H1 (cell line): ENCODE data around the gene CDC42SE1. TPM values are rescaled to one million over a fixed set of nuclear protein-coding genes. Genes with fewer than 3 reads are reported as not detected.

ENCODE experiments used
- CTCF ChIA-PET: fragments of 300-600 bp; sonication (Branson Sonifier 250); formaldehyde crosslinking; loops from one replicate; lab custom pipeline; 2021; ENCODE audit not compliant: partially characterized antibody; lab: Charles Lee
- POLR2A ChIA-PET: fragments of 300-600 bp; sonication (Branson Sonifier 250); formaldehyde crosslinking; loops from one replicate; lab custom pipeline; 2021; ENCODE audit warnings: inconsistent platforms; ENCODE audit not compliant: partially characterized antibody; lab: Charles Lee
- DNase-seq, 2 experiments: peaks; one replicate each; pipeline versions ENCODE4 v3.0.0 to v3.0.0-alpha.2; 2010 to 2022; ENCODE audit warnings: low spot score in 2 of 2, low read depth in 1 of 2, mixed read lengths in 1 of 2
- FAIRE-seq: peaks from 2 replicates; lab custom pipeline; 2011; peaks lifted over from hg19 to GRCh38; lab: Jason Lieb, UNC
- H2AFZ ChIP-seq: 2 replicates; pipeline ENCODE4 v1.8.1; 2012; ENCODE audit warnings: low read length, inconsistent platforms
- H2AK5ac ChIP-seq: 2 replicates; pipeline ENCODE4 v1.6.1; 2013; ENCODE audit warnings: low read depth, low read length
- H2BK120ac ChIP-seq: replicated peaks from 2 replicates; pipeline ENCODE3; 2013; ENCODE audit warnings: low read depth, low read length, inconsistent platforms
- H2BK12ac ChIP-seq: 2 replicates; pipeline ENCODE4 v1.6.1; 2013; ENCODE audit warnings: low read depth, low read length
- H2BK15ac ChIP-seq: 2 replicates; pipeline ENCODE4 v1.6.1; 2013; ENCODE audit warnings: low read length
- H2BK20ac ChIP-seq: 2 replicates; pipeline ENCODE4 v1.6.1; 2013; ENCODE audit warnings: low read length
- H2BK5ac ChIP-seq: 2 replicates; pipeline ENCODE4 v1.6.1; 2013; ENCODE audit warnings: low read depth, low read length
- H3K14ac ChIP-seq: 2 replicates; pipeline ENCODE4 v1.6.1; 2013; ENCODE audit warnings: inconsistent platforms; ENCODE audit not compliant: insufficient read length
- H3K18ac ChIP-seq: 2 replicates; pipeline ENCODE4 v1.6.1; 2013; ENCODE audit warnings: low read length; ENCODE audit errors: extremely low read depth
- H3K23ac ChIP-seq: 2 replicates; pipeline ENCODE4 v1.6.1; 2013; ENCODE audit warnings: inconsistent platforms; ENCODE audit not compliant: insufficient read length
- H3K23me2 ChIP-seq: 2 replicates; pipeline ENCODE4 v1.6.1; 2013; ENCODE audit warnings: low read depth, low read length
- H3K27ac ChIP-seq: 2 replicates; pipeline ENCODE4 v1.6.1; 2011; ENCODE audit warnings: low read depth, low read length, inconsistent platforms
- H3K27me3 ChIP-seq, 4 experiments: replicated peaks in 1 of 4; 1 replicate in 1 of 4; 2 replicates in 3 of 4; pipeline versions ENCODE4 v1.6.1 to v1.8.1; 2011 to 2013; ENCODE audit warnings: low read length in 3 of 4, mild to moderate bottlenecking in 3 of 4, inconsistent platforms in 2 of 4, mixed read lengths in 2 of 4, moderate library complexity in 1 of 4; ENCODE audit not compliant: control insufficient read depth in 3 of 4, insufficient read depth in 3 of 4; ENCODE audit errors: extremely low read depth in 1 of 4
- H3K36me3 ChIP-seq, 4 experiments: 2 replicates each; pipeline versions ENCODE4 v1.6.1 to v1.8.1; 2011 to 2013; ENCODE audit warnings: mild to moderate bottlenecking in 4 of 4, low read length in 3 of 4, moderate library complexity in 2 of 4, control low read depth in 1 of 4, inconsistent platforms in 1 of 4; ENCODE audit not compliant: insufficient read depth in 4 of 4, control insufficient read depth in 2 of 4
- H3K4ac ChIP-seq: replicated peaks from 2 replicates; pipeline ENCODE3; 2013; ENCODE audit warnings: low read length, low read depth, mixed read lengths, inconsistent platforms; ENCODE audit not compliant: insufficient read length
- H3K4me1 ChIP-seq, 4 experiments: replicated peaks in 1 of 4; 1 replicate in 1 of 4; 2 replicates in 3 of 4; pipeline versions ENCODE4 v1.6.1 to v1.8.1; 2011 to 2013; ENCODE audit warnings: low read length in 3 of 4, inconsistent platforms in 2 of 4, mixed read lengths in 1 of 4; ENCODE audit not compliant: insufficient read depth in 4 of 4, control insufficient read depth in 3 of 4
- H3K4me2 ChIP-seq, 2 experiments: 2 replicates each; pipeline versions ENCODE4 v1.6.1 to v1.8.1; 2011 to 2013; ENCODE audit warnings: low read depth in 2 of 2, low read length in 2 of 2, control low read depth in 1 of 2, inconsistent platforms in 1 of 2, mild to moderate bottlenecking in 1 of 2; ENCODE audit not compliant: insufficient read depth in 1 of 2
- H3K4me3 ChIP-seq, 4 experiments: fragments of 200-600, 300-600 bp in 1 of 4; sonication (generic), shearing (Covaris generic), sonication (Bioruptor Twin) in 1 of 4; 2 replicates each; pipeline versions ENCODE4 v1.5.1 to v1.8.1; 2011 to 2016; ENCODE audit warnings: low read length in 4 of 4, low read depth in 3 of 4, control low read depth in 2 of 4, inconsistent platforms in 2 of 4, mild to moderate bottlenecking in 2 of 4, mixed read lengths in 1 of 4, moderate library complexity in 1 of 4; ENCODE audit not compliant: insufficient read depth in 2 of 4; ENCODE audit errors: extremely low read depth in 1 of 4
- H3K56ac ChIP-seq: replicated peaks from 2 replicates; pipeline ENCODE3; 2013; ENCODE audit warnings: low read depth, mild to moderate bottlenecking, mixed read lengths, low read length, inconsistent platforms; ENCODE audit not compliant: insufficient read length
- H3K79me1 ChIP-seq: 2 replicates; pipeline ENCODE4 v1.6.1; 2013; ENCODE audit warnings: low read depth, low read length, control low read depth
- H3K79me2 ChIP-seq, 2 experiments: 2 replicates each; pipeline versions ENCODE4 v1.6.1 to v1.8.1; 2012 to 2013; ENCODE audit warnings: low read length in 2 of 2, mild to moderate bottlenecking in 2 of 2, inconsistent platforms in 1 of 2; ENCODE audit not compliant: insufficient read depth in 2 of 2, control insufficient read depth in 1 of 2
- H3K9ac ChIP-seq, 4 experiments: replicated peaks in 1 of 4; 1 replicate in 1 of 4; 2 replicates in 3 of 4; pipeline versions ENCODE4 v1.6.1 to v1.8.1; 2011 to 2013; ENCODE audit warnings: low read depth in 3 of 4, low read length in 3 of 4, control low read depth in 2 of 4, mild to moderate bottlenecking in 2 of 4, moderate library complexity in 2 of 4, inconsistent platforms in 1 of 4; ENCODE audit errors: extremely low read depth in 1 of 4
- H3K9me3 ChIP-seq, 2 experiments: 2 replicates each; pipeline versions ENCODE4 v1.6.1 to v1.8.1; 2012 to 2013; ENCODE audit warnings: mild to moderate bottlenecking in 2 of 2, moderate library complexity in 2 of 2, control low read depth in 1 of 2, inconsistent platforms in 1 of 2, low read depth in 1 of 2, low read length in 1 of 2, mixed read lengths in 1 of 2; ENCODE audit not compliant: insufficient read depth in 2 of 2
- H4K20me1 ChIP-seq, 2 experiments: replicated peaks in 1 of 2; 2 replicates each; pipeline versions ENCODE3 to v1.8.1; 2011 to 2013; ENCODE audit warnings: inconsistent platforms in 2 of 2, low read length in 2 of 2, mild to moderate bottlenecking in 1 of 2; ENCODE audit not compliant: insufficient read depth in 2 of 2, control insufficient read depth in 1 of 2
- H4K5ac ChIP-seq: 2 replicates; pipeline ENCODE4 v1.6.1; 2013; ENCODE audit warnings: low read length, low read depth, mixed read lengths, inconsistent platforms; ENCODE audit not compliant: insufficient read length
- H4K8ac ChIP-seq: 2 replicates; pipeline ENCODE4 v1.8.0; 2013; ENCODE audit warnings: mild to moderate bottlenecking, moderate library complexity, low read length, inconsistent platforms; ENCODE audit not compliant: insufficient read depth; ENCODE audit errors: extremely low read depth
- H4K91ac ChIP-seq: replicated peaks from 2 replicates; pipeline ENCODE3; 2013; ENCODE audit warnings: low read length, mixed read lengths, inconsistent platforms; ENCODE audit not compliant: insufficient read length
- BRCA1 ChIP-seq: IDR thresholded peaks from 2 replicates; pipeline ENCODE4 v1.6.1; 2012; ENCODE audit warnings: low read depth, low read length, improper control_type of control experiment
- CTBP2 ChIP-seq: IDR thresholded peaks from 2 replicates; pipeline ENCODE4 v1.7.0; 2011; ENCODE audit warnings: borderline replicate concordance, mild to moderate bottlenecking, moderate library complexity, mixed read lengths, low read length; ENCODE audit not compliant: insufficient read depth, insufficient read length
- EZH2 ChIP-seq: fragments of 200-600 bp; sonication (generic); IDR thresholded peaks from 2 replicates; pipeline ENCODE4 v1.7.1; 2012; ENCODE audit warnings: low read depth, mild to moderate bottlenecking, moderate library complexity, low read length, inconsistent platforms; ENCODE audit not compliant: severe bottlenecking
- GABPA ChIP-seq: IDR thresholded peaks from 2 replicates; pipeline ENCODE4 v1.6.1; 2011; ENCODE audit warnings: mild to moderate bottlenecking, low read length, moderate library complexity, borderline replicate concordance; ENCODE audit not compliant: insufficient read depth
- MAFK ChIP-seq: IDR thresholded peaks from 2 replicates; pipeline ENCODE4 v1.6.1; 2012; ENCODE audit warnings: low read depth, mild to moderate bottlenecking, improper control_type of control experiment, low read length
- PHF8 ChIP-seq: fragments of 200-600 bp; sonication (generic); conservative IDR thresholded peaks from 2 replicates; pipeline ENCODE4 v1.7.1; 2012; ENCODE audit warnings: low read depth, mild to moderate bottlenecking, inconsistent platforms, low read length, moderate library complexity
- POU5F1 ChIP-seq: IDR thresholded peaks from 2 replicates; pipeline ENCODE4 v1.6.1; 2011; ENCODE audit warnings: low read depth, mild to moderate bottlenecking, low read length, moderate library complexity
- RAD21 ChIP-seq, 2 experiments: IDR thresholded peaks in 1 of 2; conservative IDR thresholded peaks in 1 of 2; 2 replicates each; pipeline ENCODE4 v1.6.1; 2011; ENCODE audit warnings: low read depth in 2 of 2, low read length in 2 of 2, improper control_type of control experiment in 1 of 2, inconsistent platforms in 1 of 2, mild to moderate bottlenecking in 1 of 2, moderate library complexity in 1 of 2
- RFX5 ChIP-seq: IDR thresholded peaks from 2 replicates; pipeline ENCODE4 v1.6.1; 2011; ENCODE audit warnings: low read depth, low read length, improper control_type of control experiment, borderline replicate concordance
- SIRT6 ChIP-seq: IDR thresholded peaks from one replicate; pipeline ENCODE4 v1.7.1; 2012; ENCODE audit warnings: low read length, inconsistent platforms
- SIX5 ChIP-seq: IDR thresholded peaks from 2 replicates; pipeline ENCODE4 v1.6.1; 2011; ENCODE audit warnings: mild to moderate bottlenecking, low read depth, low read length
- SUZ12 ChIP-seq: fragments of 200-600 bp; sonication (generic); IDR thresholded peaks from 2 replicates; pipeline ENCODE4 v1.6.1; 2012; ENCODE audit warnings: mild to moderate bottlenecking, inconsistent platforms, low read length, moderate library complexity, mixed read lengths
- TAF1 ChIP-seq: IDR thresholded peaks from 2 replicates; pipeline ENCODE4 v1.6.1; 2011; ENCODE audit warnings: mild to moderate bottlenecking, low read depth, low read length
- TBP ChIP-seq: IDR thresholded peaks from 2 replicates; pipeline ENCODE4 v1.6.1; 2011; ENCODE audit warnings: low read depth, low read length, improper control_type of control experiment
- TCF12 ChIP-seq: IDR thresholded peaks from 2 replicates; pipeline ENCODE4 v1.6.1; 2011; ENCODE audit warnings: low read depth, mild to moderate bottlenecking, low read length
- WGBS, 2 experiments: shearing (Covaris generic) in 1 of 2; methylation state at CpG; one replicate each; pipeline versions ENCODE4 v1.1.6 to v1.1.7; 2013 to 2015; ENCODE audit warnings: low lambda C conversion rate in 2 of 2, mixed read lengths in 2 of 2, inconsistent platforms in 1 of 2, low coverage in 1 of 2, missing lambda C conversion rate in 1 of 2; ENCODE audit not compliant: insufficient replicate concordance in 2 of 2, insufficient coverage in 1 of 2, insufficient read length in 1 of 2; ENCODE audit errors: extremely low coverage in 1 of 2, missing lambda C conversion rate in 1 of 2; 5-methylcytosine and 5-hydroxymethylcytosine counted together
- polyA plus RNA-seq, 7 experiments: library from polyadenylated mRNA; depleted of rRNA in 3 of 7; stranded (reverse) in 5 of 7; unstranded in 2 of 7; fragments of >200 nt in 5 of 7; fragments of 200-250 nt in 2 of 7; gene quantifications; 1 replicate in 5 of 7; 2 replicates in 1 of 7; 4 replicates in 1 of 7; pipeline versions ENCODE4 v1.2.1 to v1.2.3, GENCODE V29; 2011 to 2013; ENCODE audit warnings: missing spikeins in 2 of 7, mixed read lengths in 2 of 7
- total RNA-seq: library from RNA; stranded (reverse); fragmentation: NEBNext Ultra II Directional; extraction: Animal tissue kit (Norgen Biotek cat#: 25700); gene quantifications from 2 replicates; pipeline ENCODE4 v1.2.1, GENCODE V29; 2021

The CDC42SE1 gene
- total and polyA plus RNA-seq, 2 of the 8 experiments (the other 6 are each of a cell fraction or from before 2014, with no cell fraction given), result 30.5 to 74.1 TPM

DNA sequence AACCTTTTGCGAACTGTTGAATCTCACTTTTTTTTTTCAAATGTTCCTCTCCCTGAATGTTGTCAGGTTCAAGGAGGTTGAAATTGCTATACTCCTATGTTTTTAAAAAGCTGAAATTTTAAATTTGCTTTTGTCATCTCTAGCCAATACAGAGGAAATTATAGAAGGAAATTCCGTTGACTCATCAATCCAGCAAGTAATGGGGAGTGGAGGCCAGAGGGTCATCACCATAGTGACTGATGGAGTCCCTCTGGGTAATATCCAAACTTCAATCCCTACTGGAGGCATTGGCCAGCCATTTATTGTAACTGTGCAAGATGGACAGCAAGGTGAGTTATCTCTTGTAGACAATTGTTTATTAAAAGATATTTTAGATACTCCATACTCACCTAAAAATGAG is 47.5 kb upstream of the CDC42SE1 start:
- POLR2A ChIA-PET, result interaction anchor here (1.4 to 1.5 kb wide), 2 partner anchors 14 to 59 kb away, joined by 3 read pairs; partner anchors contain the start of gene C1orf56

More for the DNA sequence above, 47.5 kb upstream of the CDC42SE1 start:
- CTCF ChIA-PET, result interaction anchor here (1.3 kb wide), 1 partner anchor 10 kb away, joined by 4 read pairs; no protein-coding TSS in a partner anchor
- Histone ChIP-seq H2BK12ac (no peak overlapping the region), H3K23me2 (no peaks in the 10 kb centered on the region), H3K79me1 (no peaks in the 10 kb centered on the region), H3K23ac (no peak overlapping the region), H3K4me3 (no peak overlapping the region), H4K91ac (no peak overlapping the region), H3K56ac (no peak overlapping the region), H3K4me2 (no peak overlapping the region), H3K18ac (no peak overlapping the region), H3K36me3 (no peaks in the 10 kb centered on the region), H2BK120ac (no peak overlapping the region), H3K9ac (no peak overlapping the region), H4K8ac (no peak overlapping the region), H2BK5ac (no peak overlapping the region), H2BK20ac (no peak overlapping the region), H2AK5ac (no peak overlapping the region), H4K5ac (no peak overlapping the region), H3K9me3 (no peaks in the 10 kb centered on the region), H3K27ac (no peak overlapping the region), H3K4me1 (no peaks in the 10 kb centered on the region), H4K20me1 (no peaks in the 10 kb centered on the region), H3K4ac (no peak overlapping the region), H3K27me3 (no peaks in the 10 kb centered on the region), H3K14ac (no peak overlapping the region)
- no peak for FAIRE-seq
- WGBS, 2 experiments, result 83% methylated on average over 2 of the region's 2 CpGs; no CpG with 5 or more reads in 1 of the 2 experiments
- no peak for TF ChIP-seq GABPA
- no peak for TF ChIP-seq POU5F1
- no peak for TF ChIP-seq SUZ12
- no peak for TF ChIP-seq RAD21 (IDR thresholded peaks at IDR 0.05 in 1 of 2, conservative IDR thresholded peaks at IDR 0.05 in 1 of 2; ENCODE audit: low read depth in 2 of 2, low read length in 2 of 2)
- TF ChIP-seq CTBP2, result no peak
- no peak for TF ChIP-seq TCF12
- no peak for TF ChIP-seq RFX5
- no peak for TF ChIP-seq TBP
- TF ChIP-seq BRCA1, result no peak
- TF ChIP-seq PHF8, result no peak
- no peak for TF ChIP-seq SIX5
- no peak for TF ChIP-seq EZH2
- TF ChIP-seq MAFK, result no peak
- no peak for TF ChIP-seq TAF1
- TF ChIP-seq SIRT6, result no peak
- TF ChIP-seq, all 59 proteins: peak for 0
- Histone ChIP-seq H2BK15ac (no peak overlapping the region), H3K79me2 (no peaks in the 10 kb centered on the region), H2AFZ (no peak overlapping the region)
- no peak for DNase-seq
